Stimulated activated CD4-positive, alpha-beta T cell treated with anti-CD3 and anti-CD28 coated beads, TNF-alpha, amount 100 ng/mL, for 24 hours (primary cell): Measurements from ENCODE around the gene MAPT.

Source experiments
- DNase-seq, 3 experiments: peaks; one replicate each; pipeline ENCODE4 v3.0.0-alpha.2; 2020; ENCODE audit warnings: low read depth in 3 of 3

Gene MAPT

DNA sequence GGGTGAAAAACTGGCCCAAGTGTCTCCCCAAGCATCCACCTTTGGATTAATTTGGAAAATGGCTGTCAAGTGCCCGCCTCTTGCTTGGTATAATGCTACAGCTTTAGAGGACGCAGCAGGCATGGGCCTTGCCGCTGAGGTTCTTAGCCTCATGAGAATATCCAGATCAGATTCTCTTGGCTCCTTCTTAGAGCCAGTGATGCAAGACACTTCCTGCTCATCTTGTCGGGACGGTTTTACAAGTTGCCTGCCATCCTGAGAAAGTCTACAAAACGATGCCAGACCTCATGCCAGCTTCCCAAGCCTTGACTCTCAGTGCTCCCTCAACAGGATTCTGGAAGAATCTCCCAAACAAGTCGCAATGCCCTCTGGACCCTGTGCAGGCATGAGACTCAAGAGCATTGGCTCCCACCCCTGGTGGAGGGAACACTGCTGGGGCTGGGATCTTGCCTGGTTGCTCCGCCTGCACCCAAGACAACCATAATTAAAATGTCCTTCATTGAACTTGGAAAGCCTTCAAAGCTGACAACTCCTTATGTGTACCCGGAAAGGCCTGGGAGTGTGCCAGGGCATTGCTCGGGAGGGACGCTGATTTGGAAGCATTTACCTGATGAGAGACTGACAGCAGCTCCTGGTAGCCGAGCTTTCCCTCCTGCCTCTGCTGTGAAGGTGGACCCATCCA is 78.9 kb downstream of the MAPT start:
- no peak for DNase-seq

DNA sequence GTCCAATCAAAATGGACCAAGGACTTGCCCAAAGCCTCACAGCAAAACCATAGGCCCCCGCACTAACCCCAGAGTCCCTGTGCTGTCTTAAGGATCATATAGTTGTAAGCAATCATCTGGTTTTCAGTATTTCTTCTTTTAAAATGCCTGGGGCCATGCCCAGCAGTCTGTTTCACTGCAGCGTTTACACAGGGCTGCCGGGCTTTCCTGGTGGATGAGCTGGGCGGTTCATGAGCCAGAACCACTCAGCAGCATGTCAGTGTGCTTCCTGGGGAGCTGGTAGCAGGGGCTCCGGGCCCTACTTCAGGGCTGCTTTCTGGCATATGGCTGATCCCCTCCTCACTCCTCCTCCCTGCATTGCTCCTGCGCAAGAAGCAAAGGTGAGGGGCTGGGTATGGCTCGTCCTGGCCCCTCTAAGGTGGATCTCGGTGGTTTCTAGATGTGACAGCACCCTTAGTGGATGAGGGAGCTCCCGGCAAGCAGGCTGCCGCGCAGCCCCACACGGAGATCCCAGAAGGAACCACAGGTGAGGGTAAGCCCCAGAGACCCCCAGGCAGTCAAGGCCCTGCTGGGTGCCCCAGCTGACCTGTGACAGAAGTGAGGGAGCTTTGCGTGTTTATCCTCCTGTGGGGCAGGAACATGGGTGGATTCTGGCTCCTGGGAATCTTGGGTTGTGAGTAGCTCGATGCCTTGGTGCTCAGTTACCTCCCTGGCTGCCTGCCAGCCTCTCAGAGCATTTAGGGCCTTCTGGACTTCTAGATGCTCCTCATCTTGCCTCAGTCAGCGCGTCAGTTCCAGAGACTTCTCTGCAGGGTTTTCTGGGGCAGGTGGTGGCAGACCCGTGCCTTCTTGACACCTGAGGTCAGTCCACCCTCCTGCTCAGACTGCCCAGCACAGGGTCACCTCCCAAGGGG is 79.8 kb downstream of the MAPT start:
- no peak for DNase-seq

DNA sequence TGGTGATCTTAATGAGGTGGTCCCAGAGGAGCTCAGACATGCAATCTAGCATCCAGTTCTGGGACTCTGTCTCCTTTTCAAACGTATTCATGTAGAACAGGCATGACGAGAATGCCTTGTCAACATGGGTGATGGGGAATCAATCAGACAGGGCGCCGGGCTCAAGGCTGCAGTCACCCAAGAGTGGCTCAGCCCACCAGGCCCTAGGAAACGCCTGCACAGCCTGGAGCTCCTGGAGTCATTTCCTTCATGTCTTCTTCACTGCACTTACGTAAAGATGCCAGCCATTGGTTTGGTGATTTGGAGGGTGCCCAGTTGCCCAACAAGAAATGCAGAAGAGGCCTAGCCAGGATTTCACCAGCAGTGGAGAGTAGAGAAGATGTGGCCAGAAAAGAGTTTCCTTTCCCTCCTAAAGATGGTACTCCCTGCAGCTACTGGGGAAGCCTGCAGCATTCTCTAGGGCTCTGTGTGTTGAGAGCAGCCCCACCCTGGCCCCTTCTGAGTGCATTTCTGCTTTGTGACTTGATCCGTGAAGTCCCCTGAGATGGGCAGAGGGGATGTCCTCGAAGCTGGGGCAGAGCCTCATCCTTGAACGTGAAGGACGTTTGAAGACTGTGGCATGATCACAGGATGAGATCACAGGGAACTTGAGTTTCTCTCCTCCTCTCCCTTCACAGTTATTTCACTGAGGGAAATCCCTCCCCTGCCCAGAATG is 80.7 kb downstream of the MAPT start:
- no peak for DNase-seq

DNA sequence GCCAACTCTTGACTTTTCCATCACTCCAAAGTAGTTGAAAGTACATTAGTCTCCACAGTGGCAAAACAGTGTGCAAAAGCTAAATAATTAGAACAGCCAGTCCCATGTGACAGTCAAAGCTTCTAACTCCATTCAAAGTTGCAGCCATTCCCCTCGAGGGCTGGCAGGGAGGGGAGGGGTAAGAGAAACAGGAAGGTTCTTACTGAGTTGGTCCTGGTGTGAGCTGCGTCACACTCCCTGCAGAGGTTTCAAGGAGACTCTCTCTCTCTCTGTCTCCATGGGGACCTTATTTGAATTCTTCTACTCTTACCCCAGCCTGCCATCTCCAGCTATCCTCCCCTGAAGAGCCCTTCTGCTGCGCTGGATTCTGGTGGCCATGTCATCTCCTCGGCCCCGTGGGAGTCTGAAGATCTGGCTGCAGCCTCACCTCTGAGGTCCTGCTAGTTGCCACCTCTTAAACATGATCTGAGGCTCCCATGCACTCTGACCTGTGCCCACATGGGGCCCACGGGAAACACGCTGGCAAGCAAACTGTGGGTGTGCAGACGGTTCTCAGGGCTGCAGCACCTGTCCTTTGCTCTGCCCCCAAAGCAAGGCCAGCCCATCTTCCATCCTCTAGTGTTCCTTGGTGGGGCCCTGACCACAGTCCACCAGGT is 81.4 kb downstream of the MAPT start:
- no peak for DNase-seq

DNA sequence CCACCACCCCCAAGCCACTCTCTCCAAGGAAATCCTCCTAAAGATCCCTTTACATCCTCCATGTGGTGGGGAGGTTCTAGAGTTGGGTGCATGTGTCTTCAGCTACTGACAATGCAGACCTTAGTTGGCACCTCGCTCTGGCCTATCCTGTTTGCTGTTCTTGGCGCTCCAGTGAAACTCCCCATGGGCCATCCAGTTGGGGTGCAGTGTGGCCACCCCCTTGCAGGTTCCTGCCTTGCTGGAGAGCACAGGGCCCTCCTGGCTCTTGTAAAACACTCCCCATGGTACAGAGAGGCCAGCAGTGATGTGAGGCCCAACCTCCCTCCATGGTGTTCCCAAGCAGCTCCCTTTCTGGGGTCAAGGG is 82.0 kb downstream of the MAPT start:
- no peak for DNase-seq

DNA sequence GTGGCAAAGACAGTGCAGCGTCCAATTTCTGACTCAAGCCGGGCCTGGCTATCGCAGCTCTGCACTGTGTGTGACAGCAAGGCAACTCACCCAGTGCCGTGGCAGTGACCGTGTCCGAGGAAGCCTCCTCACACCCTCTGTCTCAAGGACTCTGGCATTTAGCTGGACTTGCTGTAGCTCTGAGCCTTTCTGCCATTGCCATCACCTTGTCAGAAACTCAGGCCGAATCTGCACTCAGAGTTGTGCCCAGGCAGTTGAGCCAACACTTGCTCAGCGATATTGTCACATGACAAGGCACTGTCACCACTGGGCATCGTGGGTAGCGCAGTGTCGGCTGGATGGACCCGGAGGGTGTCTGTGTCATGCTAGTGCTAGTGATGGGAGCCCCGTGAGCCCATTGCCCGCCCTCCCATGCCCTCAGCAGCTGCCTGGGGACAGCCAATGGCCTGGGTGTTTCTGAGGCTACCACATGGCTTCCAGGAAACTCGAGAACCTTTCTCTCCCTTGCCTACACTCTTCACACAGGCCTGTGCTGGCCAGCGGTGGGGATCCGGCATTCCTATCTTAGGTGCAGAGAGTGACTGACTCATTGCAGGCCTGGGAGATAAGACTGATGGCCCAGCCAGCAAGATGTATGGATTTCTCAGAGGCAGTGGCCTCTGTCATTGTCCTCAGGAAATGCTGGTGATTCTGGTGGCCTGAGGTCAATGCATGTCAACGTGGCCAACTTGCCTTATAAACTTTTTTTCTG is 82.6 kb downstream of the MAPT start:
- DNase-seq = no peak

DNA sequence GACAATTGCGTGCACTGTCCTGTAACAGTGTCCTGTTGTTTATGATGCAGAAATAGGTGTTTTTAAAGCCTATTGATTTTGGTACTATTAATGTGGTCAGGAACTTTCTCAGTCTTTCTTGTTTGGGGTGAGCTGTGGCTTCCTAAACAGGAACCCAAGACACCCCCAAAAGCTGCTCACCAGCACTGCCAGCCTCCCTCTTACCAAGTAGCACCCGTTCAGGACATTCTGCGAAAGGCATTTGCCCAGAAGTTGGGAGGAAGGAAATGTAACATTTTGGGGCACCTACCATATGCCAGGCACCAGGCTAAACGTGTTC is 83.1 kb downstream of the MAPT start:
- DNase-seq = no peak

DNA sequence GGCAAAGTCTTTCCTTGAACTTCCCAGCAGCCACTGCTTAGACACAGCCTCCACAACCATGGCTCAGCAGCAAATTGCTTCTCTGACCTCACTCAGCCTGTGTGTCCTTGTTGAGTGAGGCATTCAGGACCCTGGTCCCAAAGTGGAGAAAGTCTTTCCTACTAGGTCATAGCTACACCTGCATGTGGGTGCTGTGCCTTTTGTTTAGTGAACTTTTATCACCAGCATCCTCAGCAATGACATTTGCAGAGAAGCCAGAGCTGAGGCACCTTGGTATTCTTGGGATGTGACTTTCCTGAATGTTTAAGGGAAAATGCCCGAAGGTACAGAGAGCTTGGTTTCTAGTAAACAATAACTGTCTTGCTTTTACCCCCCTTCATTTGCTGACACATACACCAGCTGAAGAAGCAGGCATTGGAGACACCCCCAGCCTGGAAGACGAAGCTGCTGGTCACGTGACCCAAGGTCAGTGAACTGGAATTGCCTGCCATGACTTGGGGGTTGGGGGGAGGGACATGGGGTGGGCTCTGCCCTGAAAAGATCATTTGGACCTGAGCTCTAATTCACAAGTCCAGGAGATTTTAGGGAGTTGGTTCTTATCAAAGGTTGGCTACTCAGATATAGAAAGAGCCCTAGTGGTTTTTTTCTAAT is 83.7 kb downstream of the MAPT start:
- no peak for DNase-seq

DNA sequence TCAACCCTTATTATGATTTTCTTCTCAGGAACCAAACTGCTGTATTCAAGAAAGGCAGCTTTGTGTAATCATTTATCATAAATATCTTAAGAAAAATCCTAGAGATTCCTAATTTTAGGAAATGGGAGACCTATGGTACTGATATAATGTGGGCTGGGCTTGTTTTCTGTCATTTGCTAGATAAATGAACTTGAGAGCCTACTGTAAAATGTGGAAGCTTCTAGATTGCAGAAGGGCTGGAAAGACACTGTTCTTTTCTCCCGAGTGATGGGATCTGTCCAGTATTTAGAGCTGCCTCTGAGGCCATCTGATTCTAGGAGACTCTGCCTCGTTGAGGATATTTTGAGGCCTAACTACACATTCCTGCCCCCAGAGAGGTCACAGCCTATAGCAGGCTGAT is 84.8 kb downstream of the MAPT start:
- no peak for DNase-seq

DNA sequence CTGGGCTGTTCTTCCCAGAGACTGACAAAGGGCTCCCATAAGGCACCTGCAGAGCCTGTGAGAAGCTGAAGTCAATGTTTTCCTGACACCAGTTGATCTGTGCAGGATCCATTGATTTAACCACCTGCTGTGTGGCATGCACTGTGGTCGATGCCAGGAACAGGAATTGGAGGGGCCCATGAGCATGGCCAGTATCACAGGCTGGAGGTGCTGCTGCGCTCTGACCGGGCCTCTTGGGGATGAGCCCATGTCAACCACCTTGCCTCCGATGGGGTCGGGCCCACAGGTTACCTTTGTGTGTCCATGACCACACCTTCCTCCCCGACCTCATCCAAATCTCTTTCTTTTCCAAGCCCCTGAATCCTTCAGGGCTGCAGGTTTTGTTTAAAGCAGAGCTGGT is 86.5 kb downstream of the MAPT start:
- DNase-seq = no peak

DNA sequence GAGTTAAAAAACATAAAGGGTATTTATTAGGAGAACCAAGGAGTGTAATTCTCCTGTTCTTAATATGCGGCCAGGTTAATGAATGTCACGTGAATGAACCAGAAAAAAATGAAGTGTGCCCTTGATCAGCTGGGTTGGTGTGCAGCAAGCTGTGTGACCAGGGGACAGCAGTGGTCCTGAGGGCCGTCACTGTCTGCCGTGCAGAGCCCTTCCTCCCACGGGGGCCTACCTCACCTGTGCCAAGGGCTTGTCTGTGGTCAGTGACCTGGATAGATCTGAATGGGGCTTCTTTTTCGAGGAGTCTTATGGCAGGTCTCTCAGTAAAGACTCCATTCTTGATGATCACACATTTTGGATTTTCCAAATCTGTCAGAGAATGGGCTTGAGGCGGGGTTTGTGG is 87.0 kb downstream of the MAPT start:
- DNase-seq = no peak

DNA sequence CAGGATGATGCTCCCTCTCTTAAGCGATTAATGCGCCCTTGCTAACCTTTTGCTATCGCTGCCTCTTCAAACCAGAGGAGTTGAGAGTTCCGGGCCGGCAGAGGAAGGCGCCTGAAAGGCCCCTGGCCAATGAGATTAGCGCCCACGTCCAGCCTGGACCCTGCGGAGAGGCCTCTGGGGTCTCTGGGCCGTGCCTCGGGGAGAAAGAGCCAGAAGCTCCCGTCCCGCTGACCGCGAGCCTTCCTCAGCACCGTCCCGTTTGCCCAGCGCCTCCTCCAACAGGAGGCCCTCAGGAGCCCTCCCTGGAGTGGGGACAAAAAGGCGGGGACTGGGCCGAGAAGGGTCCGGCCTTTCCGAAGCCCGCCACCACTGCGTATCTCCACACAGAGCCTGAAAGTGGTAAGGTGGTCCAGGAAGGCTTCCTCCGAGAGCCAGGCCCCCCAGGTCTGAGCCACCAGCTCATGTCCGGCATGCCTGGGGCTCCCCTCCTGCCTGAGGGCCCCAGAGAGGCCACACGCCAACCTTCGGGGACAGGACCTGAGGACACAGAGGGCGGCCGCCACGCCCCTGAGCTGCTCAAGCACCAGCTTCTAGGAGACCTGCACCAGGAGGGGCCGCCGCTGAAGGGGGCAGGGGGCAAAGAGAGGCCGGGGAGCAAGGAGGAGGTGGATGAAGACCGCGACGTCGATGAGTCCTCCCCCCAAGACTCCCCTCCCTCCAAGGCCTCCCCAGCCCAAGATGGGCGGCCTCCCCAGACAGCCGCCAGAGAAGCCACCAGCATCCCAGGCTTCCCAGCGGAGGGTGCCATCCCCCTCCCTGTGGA is 88.6 kb downstream of the MAPT start:
- DNase-seq = no peak

DNA sequence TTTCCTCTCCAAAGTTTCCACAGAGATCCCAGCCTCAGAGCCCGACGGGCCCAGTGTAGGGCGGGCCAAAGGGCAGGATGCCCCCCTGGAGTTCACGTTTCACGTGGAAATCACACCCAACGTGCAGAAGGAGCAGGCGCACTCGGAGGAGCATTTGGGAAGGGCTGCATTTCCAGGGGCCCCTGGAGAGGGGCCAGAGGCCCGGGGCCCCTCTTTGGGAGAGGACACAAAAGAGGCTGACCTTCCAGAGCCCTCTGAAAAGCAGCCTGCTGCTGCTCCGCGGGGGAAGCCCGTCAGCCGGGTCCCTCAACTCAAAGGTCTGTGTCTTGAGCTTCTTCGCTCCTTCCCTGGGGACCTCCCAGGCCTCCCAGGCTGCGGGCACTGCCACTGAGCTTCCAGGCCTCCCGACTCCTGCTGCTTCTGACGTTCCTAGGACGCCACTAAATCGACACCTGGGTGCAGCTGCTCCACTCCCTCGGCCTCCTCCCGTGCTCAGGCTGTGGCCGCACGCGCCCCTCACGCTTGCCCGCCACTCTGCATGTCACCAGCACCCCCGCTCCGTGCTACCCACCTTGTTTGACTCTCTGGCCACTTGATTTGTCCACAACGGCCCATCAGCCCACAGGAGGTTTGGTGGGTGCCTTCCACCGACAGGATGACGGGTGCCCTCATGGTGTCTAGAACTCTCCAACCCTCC is 89.4 kb downstream of the MAPT start:
- DNase-seq = no peak

DNA sequence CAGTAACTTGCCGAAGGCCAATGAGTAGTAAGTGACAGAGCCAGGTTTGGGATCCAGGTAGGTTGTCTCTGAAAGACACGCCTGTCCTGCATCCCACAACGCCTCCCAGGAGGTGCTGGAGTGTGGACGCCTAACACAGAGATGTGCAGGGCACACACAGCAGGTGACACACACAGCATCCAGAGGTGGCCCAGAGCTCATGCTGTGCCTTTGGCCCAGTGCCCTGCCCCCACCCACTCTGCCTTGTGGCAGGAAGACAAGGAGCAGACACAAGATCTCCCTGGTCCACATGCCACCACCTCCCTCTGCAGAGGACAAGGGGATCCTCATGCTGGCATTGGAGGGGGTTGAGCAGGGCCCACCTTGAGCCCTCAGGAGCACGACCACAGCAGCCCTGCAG is 90.0 kb downstream of the MAPT start:
- DNase-seq = no peak

DNA sequence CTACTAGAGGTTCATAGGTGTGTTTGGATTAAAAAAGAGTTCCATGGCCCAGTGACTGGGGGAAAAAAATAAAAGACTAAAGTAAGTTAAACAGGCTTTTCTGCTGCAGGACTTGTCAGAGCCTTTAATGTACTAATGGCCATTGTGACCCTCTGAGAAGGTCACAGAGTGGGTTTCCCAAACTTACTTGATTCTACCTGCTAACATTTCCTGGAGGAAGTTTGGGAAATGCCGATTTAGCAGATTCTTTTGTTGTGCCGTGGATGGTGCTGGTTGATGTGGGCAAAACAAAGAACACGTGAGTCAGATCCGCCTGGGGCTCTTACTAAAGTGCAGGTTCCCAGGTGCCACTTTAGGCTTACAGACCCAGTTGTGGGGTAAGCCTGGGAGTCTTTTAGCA is 91.1 kb downstream of the MAPT start:
- no peak for DNase-seq

DNA sequence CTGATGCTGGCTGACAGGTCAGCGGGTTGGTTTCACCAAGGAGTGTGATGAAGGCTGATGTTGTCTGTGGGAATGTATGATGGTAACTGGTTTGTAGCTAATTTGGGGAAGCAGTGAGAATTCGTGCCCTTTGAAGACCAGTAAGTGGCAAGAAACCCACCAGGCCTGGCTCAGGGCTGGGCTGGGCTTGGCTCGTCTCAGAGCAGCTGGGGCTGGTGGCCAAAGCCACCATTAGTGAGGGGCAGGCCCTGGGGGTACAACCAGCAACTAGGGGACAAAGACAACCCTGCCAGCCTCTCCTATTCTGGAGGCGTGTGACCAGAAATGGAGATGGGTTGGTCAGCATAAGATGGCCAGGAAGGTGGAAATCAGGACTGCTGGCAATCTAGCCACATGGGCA is 91.7 kb downstream of the MAPT start:
- no peak for DNase-seq

DNA sequence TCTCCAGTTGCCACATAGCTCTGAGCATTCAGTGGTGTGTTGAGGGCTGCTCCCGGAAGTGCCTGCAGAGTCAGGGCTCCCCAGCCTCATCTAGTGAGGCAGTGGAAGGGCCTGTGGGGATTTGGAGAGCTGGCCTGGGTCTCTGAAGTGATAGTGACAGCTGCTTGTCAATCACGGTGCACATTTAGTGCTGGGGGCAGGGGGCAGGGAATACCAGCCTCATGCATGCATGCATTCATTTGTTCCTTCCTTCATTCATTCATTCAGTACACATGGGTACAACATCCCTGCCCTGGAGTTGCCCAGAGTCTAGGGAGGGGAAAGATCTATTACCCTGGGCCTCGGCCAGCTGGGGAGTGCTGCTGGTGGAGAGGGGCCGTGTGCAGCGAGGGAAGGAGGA is 93.4 kb downstream of the MAPT start:
- DNase-seq = no peak

DNA sequence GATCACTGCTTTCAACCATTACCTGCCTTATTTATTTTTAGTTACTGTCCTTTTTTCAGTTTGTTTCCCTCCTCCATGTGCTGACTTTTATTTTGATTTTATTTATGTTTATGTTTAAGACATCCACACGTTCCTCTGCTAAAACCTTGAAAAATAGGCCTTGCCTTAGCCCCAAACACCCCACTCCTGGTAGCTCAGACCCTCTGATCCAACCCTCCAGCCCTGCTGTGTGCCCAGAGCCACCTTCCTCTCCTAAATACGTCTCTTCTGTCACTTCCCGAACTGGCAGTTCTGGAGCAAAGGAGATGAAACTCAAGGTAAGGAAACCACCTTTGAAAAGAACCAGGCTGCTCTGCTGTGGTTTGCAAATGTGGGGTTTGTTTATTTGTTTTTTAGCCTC is 95.4 kb downstream of the MAPT start:
- no peak for DNase-seq

DNA sequence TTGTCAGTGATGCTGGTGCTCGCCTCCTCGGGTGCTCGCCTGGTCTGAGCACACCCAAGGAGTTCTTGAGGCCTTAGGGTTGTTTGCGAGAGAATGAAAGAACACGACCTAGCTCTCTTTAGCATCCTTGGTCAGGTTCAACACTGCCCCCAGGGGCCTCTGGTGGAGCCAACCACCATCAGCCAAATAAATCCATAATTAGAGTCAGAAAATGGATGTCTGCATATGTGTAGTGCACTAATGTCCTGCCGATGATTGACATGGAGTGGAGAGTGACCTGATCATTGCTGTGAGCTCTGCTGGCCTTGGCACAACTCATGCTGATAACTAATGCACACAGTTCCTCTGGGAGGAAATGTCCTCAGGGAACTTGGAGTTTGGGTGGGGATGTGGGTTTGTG is 96.5 kb downstream of the MAPT start:
- DNase-seq = no peak

DNA sequence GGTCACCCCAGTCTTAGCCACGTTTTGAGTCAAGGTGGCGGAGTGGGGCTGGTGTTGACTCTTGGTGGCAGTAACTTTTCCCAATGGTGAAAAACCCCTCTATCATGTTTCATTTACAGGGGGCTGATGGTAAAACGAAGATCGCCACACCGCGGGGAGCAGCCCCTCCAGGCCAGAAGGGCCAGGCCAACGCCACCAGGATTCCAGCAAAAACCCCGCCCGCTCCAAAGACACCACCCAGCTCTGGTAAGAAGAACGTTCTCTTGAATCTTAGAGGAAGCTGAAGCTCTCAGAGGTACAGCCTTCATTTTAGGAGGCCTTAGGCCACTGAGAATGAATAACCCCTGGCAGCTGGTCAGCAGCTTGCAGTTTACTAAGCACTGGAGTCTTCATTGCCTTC is 97.0 kb downstream of the MAPT start:
- no peak for DNase-seq
